ENCODE data around the gene RASL10B. TPM values are rescaled to one million over a fixed set of nuclear protein-coding genes. Genes with fewer than 3 reads are reported as not detected.
A peak's percentile ranks its signal among the peaks of the same experiment; 100 is the strongest.

The RASL10B gene
- total and polyA plus RNA-seq, 10 of the 15 experiments (the other 5 are each of a cell fraction or from before 2014, with no cell fraction given): not detected

DNA sequence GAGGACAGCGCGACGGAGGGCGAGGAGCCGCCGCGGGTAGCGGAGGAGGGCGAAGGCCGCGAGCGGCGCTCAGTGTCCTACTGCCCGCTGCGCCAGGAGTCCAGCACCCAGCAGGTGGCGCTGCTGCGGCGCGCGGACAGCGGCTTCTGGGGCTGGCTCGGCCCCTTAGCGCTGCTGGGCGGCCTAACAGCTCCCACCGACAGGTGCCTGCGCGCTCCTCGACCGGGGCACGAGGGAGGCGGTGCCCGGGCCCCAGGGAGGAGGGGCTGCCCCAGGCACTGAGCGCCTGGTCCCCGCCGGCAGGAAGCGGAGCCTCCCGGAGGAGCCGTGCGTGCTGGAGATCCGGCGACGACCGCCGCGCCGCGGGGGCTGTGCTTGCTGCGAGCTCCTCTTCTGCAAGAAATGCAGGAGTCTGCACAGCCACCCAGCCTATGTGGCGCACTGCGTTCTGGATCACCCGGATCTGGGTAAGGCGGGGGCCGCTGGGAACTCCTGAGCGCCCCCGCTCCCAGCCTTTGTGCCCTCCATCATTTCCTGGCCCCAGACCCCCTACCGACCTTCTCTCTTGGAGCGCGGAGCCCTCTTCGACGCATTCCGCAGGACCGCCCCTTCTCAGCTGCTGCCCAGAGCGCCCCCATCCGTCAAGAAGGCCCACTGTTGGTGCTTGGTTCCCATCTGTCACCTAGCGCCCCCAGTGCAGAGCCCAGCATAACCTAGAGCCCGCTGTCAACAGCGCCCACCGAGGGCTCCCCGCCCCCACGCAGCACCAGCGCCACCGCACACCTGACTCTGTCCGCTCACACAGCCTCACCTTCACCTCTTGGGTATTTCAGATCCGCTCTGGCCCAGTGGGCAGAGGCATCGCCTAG, 32.9 kb downstream of the RASL10B start (continued):
- TF ChIP-seq, protein P1, sequence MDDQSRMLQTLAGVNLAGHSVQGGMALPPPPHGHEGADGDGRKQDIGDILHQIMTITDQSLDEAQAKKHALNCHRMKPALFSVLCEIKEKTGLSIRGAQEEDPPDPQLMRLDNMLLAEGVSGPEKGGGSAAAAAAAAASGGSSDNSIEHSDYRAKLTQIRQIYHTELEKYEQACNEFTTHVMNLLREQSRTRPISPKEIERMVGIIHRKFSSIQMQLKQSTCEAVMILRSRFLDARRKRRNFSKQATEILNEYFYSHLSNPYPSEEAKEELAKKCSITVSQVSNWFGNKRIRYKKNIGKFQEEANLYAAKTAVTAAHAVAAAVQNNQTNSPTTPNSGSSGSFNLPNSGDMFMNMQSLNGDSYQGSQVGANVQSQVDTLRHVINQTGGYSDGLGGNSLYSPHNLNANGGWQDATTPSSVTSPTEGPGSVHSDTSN (IDR thresholded peaks at IDR 0.05; ENCODE audit: insufficient replicate concordance, low read depth, low read length): no peak
- no peak for TF ChIP-seq SREBF1 (IDR thresholded peaks at IDR 0.05; ENCODE audit: low read length)
- 0 out of 2 replicates have a peak, but pooled peaks have one; percentile 12 for TF ChIP-seq NRF1 (conservative IDR thresholded peaks at IDR 0.05; ENCODE audit: low read depth, low read length)
- no peak for TF ChIP-seq CHD2 (IDR thresholded peaks at IDR 0.05; ENCODE audit: borderline replicate concordance, low read depth, low read length)
- TF ChIP-seq NR2C2 (IDR thresholded peaks at IDR 0.05; ENCODE audit: borderline replicate concordance, control insufficient read depth, insufficient read length, low read depth): no peak
- TF ChIP-seq NR2F1 (conservative IDR thresholded peaks at IDR 0.05): peak; percentile 58
- TF ChIP-seq EP300 (IDR thresholded peaks at IDR 0.05; ENCODE audit: borderline replicate concordance in 1 of 2, control insufficient read depth in 1 of 2, low read depth in 2 of 2, low read length in 2 of 2): no peak
- no peak for TF ChIP-seq BCLAF1 (IDR thresholded peaks at IDR 0.05)
- no peak for TF ChIP-seq SIX5 (IDR thresholded peaks at IDR 0.05; ENCODE audit: low read depth, low read length, severe bottlenecking)
- peak; percentile 79; the same call in 1 of the 2 replicates for TF ChIP-seq RB1 (IDR thresholded peaks at IDR 0.05; ENCODE audit: borderline replicate concordance)
- no peak for TF ChIP-seq CEBPB (IDR thresholded peaks at IDR 0.05; ENCODE audit: borderline replicate concordance in 1 of 2, low read depth in 2 of 2, low read length in 2 of 2)
- TF ChIP-seq, protein P2, sequence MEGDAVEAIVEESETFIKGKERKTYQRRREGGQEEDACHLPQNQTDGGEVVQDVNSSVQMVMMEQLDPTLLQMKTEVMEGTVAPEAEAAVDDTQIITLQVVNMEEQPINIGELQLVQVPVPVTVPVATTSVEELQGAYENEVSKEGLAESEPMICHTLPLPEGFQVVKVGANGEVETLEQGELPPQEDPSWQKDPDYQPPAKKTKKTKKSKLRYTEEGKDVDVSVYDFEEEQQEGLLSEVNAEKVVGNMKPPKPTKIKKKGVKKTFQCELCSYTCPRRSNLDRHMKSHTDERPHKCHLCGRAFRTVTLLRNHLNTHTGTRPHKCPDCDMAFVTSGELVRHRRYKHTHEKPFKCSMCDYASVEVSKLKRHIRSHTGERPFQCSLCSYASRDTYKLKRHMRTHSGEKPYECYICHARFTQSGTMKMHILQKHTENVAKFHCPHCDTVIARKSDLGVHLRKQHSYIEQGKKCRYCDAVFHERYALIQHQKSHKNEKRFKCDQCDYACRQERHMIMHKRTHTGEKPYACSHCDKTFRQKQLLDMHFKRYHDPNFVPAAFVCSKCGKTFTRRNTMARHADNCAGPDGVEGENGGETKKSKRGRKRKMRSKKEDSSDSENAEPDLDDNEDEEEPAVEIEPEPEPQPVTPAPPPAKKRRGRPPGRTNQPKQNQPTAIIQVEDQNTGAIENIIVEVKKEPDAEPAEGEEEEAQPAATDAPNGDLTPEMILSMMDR (IDR thresholded peaks at IDR 0.05 in 2 of 3, conservative IDR thresholded peaks at IDR 0.05 in 1 of 3; ENCODE audit: control insufficient read depth in 2 of 3, extremely low read depth in 1 of 3, insufficient read depth in 1 of 3, low read depth in 3 of 3, low read length in 3 of 3): peak; percentile 89 to 98 (median 96)
- TF ChIP-seq BHLHE40 (IDR thresholded peaks at IDR 0.05; ENCODE audit: borderline replicate concordance in 1 of 2, low read depth in 2 of 2, low read length in 1 of 2): peak; percentile 70 to 93; a peak in 3 of 4 replicates
- TF ChIP-seq STAT1 (conservative IDR thresholded peaks at IDR 0.05): no peak
- TF ChIP-seq, protein P3, sequence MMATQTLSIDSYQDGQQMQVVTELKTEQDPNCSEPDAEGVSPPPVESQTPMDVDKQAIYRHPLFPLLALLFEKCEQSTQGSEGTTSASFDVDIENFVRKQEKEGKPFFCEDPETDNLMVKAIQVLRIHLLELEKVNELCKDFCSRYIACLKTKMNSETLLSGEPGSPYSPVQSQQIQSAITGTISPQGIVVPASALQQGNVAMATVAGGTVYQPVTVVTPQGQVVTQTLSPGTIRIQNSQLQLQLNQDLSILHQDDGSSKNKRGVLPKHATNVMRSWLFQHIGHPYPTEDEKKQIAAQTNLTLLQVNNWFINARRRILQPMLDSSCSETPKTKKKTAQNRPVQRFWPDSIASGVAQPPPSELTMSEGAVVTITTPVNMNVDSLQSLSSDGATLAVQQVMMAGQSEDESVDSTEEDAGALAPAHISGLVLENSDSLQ (IDR thresholded peaks at IDR 0.05): no peak
- TF ChIP-seq, protein P4, sequence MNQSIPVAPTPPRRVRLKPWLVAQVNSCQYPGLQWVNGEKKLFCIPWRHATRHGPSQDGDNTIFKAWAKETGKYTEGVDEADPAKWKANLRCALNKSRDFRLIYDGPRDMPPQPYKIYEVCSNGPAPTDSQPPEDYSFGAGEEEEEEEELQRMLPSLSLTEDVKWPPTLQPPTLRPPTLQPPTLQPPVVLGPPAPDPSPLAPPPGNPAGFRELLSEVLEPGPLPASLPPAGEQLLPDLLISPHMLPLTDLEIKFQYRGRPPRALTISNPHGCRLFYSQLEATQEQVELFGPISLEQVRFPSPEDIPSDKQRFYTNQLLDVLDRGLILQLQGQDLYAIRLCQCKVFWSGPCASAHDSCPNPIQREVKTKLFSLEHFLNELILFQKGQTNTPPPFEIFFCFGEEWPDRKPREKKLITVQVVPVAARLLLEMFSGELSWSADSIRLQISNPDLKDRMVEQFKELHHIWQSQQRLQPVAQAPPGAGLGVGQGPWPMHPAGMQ (IDR thresholded peaks at IDR 0.05; ENCODE audit: borderline replicate concordance): no peak
- no peak for TF ChIP-seq SRF (IDR thresholded peaks at IDR 0.05; ENCODE audit: low read depth in 2 of 2, low read length in 2 of 2)
- 0 out of 2 replicates have a peak, but pooled peaks have one; percentile 40 for TF ChIP-seq BACH1 (IDR thresholded peaks at IDR 0.05; ENCODE audit: borderline replicate concordance)
- peak; percentile 21 for TF ChIP-seq RELA (IDR thresholded peaks at IDR 0.05; ENCODE audit: borderline replicate concordance, partially characterized antibody)

Measured in GM12878 (cell line).